ENCODE results near the gene TUBB2A.

DNA sequence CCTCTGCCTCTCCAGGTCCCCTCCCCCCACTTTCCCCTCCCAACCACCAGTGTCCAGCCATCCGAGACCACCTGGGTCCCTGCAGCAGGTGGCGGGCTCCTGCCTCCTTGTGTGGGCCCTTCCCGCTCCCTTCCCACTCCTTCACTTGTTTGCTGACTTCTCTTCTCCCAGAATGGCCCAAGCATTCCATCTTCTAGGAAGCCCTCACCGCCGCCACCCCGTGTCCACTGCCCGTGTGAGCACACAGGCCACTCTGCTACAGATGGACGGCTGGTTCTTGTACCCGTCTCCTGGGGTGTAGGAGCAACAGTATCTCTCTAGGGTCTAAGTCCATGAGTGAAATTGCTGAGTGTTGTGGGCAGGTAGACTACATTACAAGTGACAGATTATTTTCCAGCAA is 23.8 kb downstream of the TUBB2A start:
- TF ChIP-seq, protein P1, sequence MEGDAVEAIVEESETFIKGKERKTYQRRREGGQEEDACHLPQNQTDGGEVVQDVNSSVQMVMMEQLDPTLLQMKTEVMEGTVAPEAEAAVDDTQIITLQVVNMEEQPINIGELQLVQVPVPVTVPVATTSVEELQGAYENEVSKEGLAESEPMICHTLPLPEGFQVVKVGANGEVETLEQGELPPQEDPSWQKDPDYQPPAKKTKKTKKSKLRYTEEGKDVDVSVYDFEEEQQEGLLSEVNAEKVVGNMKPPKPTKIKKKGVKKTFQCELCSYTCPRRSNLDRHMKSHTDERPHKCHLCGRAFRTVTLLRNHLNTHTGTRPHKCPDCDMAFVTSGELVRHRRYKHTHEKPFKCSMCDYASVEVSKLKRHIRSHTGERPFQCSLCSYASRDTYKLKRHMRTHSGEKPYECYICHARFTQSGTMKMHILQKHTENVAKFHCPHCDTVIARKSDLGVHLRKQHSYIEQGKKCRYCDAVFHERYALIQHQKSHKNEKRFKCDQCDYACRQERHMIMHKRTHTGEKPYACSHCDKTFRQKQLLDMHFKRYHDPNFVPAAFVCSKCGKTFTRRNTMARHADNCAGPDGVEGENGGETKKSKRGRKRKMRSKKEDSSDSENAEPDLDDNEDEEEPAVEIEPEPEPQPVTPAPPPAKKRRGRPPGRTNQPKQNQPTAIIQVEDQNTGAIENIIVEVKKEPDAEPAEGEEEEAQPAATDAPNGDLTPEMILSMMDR (conservative IDR thresholded peaks at IDR 0.05; ENCODE audit: low read depth, low read length): no peak
- TF ChIP-seq POLR2A (IDR thresholded peaks at IDR 0.05; ENCODE audit: low read depth, low read length): no peak
- no peak for TF ChIP-seq CEBPB (IDR thresholded peaks at IDR 0.05; ENCODE audit: low read depth, low read length)
- TF ChIP-seq, protein P2, sequence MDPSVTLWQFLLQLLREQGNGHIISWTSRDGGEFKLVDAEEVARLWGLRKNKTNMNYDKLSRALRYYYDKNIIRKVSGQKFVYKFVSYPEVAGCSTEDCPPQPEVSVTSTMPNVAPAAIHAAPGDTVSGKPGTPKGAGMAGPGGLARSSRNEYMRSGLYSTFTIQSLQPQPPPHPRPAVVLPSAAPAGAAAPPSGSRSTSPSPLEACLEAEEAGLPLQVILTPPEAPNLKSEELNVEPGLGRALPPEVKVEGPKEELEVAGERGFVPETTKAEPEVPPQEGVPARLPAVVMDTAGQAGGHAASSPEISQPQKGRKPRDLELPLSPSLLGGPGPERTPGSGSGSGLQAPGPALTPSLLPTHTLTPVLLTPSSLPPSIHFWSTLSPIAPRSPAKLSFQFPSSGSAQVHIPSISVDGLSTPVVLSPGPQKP (IDR thresholded peaks at IDR 0.05; ENCODE audit: borderline replicate concordance, low read depth, low read length): no peak
- TF ChIP-seq, protein P3, sequence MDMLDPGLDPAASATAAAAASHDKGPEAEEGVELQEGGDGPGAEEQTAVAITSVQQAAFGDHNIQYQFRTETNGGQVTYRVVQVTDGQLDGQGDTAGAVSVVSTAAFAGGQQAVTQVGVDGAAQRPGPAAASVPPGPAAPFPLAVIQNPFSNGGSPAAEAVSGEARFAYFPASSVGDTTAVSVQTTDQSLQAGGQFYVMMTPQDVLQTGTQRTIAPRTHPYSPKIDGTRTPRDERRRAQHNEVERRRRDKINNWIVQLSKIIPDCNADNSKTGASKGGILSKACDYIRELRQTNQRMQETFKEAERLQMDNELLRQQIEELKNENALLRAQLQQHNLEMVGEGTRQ (IDR thresholded peaks at IDR 0.05; ENCODE audit: low read depth, low read length): no peak
- TF ChIP-seq RCOR1 (IDR thresholded peaks at IDR 0.05; ENCODE audit: insufficient replicate concordance, low read length): no peak

Data from IMR-90 (cell line).